GM15510 (cell line): Measurements from ENCODE around the gene EBF3.

Source experiments
- POLR2A ChIP-seq: IDR thresholded peaks from 3 replicates; pipeline ENCODE4 v1.6.1; 2011; ENCODE audit warnings: borderline replicate concordance; ENCODE audit not compliant: insufficient read length; ENCODE audit errors: extremely low read depth

EBF3 gene

DNA sequence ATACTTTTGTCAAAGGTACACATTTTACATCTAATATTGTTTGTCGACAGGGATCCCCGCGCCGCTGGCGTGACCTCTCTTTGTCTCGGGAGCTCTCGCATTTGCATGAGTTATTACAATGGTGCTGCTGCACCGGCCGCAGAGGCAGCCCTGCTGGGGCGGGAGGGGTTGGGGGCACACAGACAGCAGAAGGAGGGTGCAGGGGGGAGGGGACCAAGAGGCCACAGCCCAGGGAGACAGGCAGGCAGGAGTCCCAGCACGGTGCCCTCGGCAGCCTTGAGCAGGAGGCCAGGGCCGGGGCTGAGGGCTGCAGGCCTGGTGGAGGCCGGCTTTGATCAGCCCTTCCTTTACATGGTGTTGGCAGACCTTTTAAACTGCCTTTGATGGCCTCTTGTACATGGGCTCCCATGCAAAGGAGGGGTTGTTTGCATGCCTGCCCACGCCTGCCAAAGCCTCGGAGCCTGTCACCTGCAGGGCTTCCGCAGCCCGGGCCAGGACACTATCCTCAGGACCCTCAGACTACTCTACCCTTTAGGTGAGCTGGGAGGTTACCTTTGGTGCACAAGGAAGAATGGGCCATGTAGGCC, 95.5 kb downstream of the EBF3 start:
- TF ChIP-seq POLR2A = no peak

DNA sequence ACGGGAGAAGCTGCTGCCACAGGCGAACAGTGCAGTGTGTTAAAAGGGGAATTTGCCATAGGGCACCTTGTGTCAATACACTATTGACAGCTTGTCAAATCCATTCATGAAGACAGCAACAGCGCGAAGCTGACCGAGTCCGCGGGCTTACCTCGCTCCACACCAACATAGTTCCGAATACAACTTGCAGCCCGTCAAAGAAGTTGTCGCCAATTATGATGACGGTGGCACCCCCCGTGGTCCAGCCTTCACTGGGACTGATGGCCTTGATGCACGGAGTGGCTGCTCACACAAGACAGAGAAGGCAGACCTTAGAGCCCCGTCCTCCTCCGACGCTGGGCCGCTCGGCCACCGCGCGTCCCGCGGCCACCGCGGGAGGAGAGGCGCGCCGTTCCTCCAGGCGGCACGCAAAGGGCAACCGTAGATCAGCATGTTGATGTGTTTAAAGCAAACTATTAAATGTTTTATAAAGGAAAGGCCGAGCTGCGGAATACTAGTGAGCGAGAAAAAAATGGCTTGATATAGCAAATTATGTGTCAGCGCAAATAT, 96.4 kb downstream of the EBF3 start:
- TF ChIP-seq POLR2A = no peak

- no peak for TF ChIP-seq POLR2A
Measured at GRCh38 chr10:129866894-129867293, 97.2 kb downstream of the EBF3 start.

DNA sequence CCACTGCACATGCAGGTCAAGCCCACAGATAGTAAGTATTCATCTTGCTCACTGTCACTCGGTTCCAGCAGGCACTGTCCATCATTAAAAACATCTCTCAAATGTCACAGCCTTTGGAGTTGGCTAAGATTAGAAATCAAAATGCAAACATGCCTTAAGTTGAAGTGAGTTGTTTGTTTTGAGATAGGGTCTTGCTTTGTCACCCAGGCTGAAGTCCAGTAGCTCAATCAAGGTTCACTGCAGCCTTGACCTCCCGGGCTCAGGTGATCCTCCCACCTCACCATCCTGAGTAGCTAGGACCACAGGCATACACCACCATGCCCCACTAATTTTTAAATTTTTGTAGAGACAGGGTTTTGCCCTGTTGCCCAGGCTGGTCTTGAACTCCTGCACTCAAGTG, 98.1 kb downstream of the EBF3 start:
- TF ChIP-seq POLR2A = no peak

- TF ChIP-seq POLR2A = no peak
Measured at GRCh38 chr10:129865413-129865812, 98.7 kb downstream of the EBF3 start.

GRCh38 chr10:129864601-129865126, 99.4 kb downstream of the EBF3 start:
- TF ChIP-seq POLR2A = no peak

- TF ChIP-seq POLR2A = no peak
Measured at GRCh38 chr10:129864082-129864481, 100.0 kb downstream of the EBF3 start.

DNA sequence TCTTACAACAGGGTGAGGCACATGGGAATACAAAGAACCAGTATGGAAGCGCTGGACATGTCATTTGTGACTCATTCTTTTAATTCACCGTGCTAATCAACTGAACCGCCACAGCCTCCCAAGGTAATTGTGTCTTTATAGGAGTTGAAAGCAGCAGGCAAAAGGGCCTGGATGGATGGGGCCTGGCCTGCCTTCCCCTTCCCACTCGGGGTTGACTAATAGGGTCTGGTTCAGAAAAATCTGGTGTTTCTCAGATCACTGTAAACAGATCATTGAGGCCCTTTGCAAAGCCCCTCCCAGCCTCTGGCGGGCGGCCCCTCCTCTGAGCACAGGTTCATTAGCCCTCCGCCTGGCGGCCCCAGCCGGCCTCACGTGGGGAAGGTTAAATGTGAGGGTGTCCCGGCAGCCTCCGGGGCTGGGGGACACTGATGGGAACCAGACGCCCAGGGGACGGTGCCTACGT, 100.8 kb downstream of the EBF3 start:
- no peak for TF ChIP-seq POLR2A

- no peak for TF ChIP-seq POLR2A
Measured at GRCh38 chr10:129861776-129862531, 102.1 kb downstream of the EBF3 start.

DNA sequence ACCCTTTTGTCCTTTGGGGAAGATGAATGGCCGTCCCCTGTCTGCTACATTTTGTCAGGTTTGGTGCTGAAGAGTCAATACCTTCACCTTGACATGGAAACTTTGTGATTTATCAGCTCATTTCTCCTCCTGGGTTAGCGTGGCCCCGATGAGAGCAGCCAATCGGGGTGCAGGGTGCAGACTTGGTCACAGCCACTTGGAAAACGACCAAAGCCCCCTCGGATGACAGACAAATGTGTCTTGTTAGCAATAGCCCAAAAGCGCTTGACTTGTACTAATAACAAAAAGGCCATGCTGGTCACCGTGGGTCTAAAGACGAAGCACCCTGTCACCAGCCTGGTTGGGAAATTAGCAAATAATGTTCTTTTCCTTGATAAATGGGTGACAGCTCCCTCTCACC, 103.7 kb downstream of the EBF3 start:
- no peak for TF ChIP-seq POLR2A

DNA sequence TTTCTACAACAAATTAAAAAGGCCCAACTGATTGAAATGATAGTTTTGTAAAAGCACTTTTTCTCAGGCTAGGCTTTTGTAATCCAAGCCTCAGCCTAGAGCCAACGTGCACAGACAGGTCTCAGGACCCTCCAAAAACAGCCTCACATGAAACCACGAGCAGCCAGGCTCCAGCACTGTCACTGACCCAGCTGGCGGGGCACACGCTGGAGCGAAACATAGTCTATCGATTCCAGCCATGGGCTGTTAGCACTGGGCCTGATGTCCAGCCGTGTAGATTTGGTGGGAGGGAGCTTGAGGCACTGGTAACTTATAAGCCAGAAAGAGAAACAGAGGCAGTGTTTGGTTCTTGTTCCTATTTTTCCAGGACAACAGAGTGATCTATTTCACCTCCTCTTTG, 104.5 kb downstream of the EBF3 start:
- TF ChIP-seq POLR2A = no peak

DNA sequence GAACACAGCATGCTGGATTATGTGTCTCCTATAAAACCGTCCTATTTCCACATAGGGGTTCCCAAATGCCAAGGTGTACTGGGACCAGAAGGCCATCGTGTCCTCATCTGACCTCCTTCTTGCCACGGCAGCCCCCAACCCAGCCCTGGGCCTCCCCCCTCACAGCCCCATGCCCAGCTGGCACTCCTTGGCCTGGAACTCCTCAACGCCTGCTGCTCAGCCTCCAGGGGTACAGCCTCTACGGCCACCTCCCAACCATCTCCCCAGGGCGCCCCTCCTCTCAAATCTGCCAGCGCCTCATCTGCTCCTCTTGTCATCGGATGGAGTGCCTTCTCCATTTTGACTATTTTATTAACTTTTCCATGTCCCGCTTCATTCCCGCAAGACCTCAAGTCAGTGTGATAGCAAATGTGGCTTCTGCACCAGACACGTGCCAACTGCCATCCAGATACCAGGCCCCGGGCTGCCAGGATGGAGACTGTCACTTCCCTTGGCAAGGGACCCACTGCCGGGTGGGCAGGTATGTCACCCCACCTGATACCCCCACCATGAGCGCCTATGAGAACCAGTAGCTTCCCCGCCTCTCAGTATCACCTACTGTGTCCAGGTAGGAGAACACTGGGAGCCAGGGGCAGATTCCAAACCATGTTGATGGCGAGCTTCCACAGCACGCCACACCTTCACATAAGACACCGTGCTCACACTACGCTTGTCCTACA, 106.7 kb downstream of the EBF3 start:
- TF ChIP-seq POLR2A = no peak

- TF ChIP-seq POLR2A = no peak
Measured at GRCh38 chr10:129855836-129856563, 108.1 kb downstream of the EBF3 start.
